Right lobe of liver (tissue), 4 donors: ENCODE measurements around the gene AKR1C2.

Experiments used
- POLR2A ChIP-seq: fragments of 450-650 bp; IDR thresholded peaks from one replicate; pipeline ENCODE4 v1.6.1; 2017; ENCODE audit warnings: antibody characterized with exemption, mild to moderate bottlenecking
- TF ChIP-seq, protein P1 (sequence below), 4 donors: fragments of 200-600 bp in 3 of 4; fragments of 450-650 bp in 1 of 4; IDR thresholded peaks; one replicate each; pipeline versions ENCODE4 v1.5.1 to v1.8.0; 2016 to 2022; ENCODE audit warnings: antibody characterized with exemption in 4 of 4, mild to moderate bottlenecking in 2 of 4
- donor health status: DM: no; HTN: no; CAD: no.
- donor health status: DM: no; HTN: no; CAD: no.
- donor health status: DM: no; HTN: yes; CAD: no.

DNA sequence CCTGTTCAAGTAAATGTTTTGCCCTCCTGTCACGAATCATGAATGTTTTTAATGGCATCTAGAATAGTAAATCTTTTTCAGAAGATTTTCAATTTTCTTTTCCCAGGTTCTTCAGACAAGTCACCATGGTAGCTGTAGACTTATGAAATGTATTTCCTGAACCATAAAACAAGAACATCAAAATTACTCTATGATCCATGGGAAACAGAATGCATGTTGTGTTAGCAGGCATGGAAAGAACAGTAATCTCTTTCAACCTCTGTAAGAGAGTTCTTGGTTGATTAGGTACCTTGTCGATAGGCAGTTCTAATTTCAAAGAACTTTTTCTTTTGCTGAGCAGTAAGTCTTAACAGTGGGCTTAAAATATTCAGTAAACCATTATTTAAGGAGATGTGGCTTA is 22.9 kb downstream of the AKR1C2 start:
- no peak for TF ChIP-seq POLR2A
- TF ChIP-seq, protein P1, sequence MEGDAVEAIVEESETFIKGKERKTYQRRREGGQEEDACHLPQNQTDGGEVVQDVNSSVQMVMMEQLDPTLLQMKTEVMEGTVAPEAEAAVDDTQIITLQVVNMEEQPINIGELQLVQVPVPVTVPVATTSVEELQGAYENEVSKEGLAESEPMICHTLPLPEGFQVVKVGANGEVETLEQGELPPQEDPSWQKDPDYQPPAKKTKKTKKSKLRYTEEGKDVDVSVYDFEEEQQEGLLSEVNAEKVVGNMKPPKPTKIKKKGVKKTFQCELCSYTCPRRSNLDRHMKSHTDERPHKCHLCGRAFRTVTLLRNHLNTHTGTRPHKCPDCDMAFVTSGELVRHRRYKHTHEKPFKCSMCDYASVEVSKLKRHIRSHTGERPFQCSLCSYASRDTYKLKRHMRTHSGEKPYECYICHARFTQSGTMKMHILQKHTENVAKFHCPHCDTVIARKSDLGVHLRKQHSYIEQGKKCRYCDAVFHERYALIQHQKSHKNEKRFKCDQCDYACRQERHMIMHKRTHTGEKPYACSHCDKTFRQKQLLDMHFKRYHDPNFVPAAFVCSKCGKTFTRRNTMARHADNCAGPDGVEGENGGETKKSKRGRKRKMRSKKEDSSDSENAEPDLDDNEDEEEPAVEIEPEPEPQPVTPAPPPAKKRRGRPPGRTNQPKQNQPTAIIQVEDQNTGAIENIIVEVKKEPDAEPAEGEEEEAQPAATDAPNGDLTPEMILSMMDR (IDR thresholded peaks at IDR 0.05) = no peak
